ENCODE results near the gene DCDC1. TPM values are rescaled to one million over a fixed set of nuclear protein-coding genes. Genes with fewer than 3 reads are reported as not detected.

The DCDC1 gene
- total RNA-seq, 1 donor from 2014 or later, result not detected

GRCh38 chr11:31248768-31249167, 120.8 kb downstream of the DCDC1 start:
- CTCF ChIA-PET, result no interaction called here
- Mint-ChIP-seq H3K4me3 (no peak overlapping the region), H3K4me1 (no peaks in the 10 kb centered on the region), H3K9me3 (no peaks in the 10 kb centered on the region), H3K27me3 (peaks cover 6% of the 10 kb centered on the region), H3K36me3 (ENCODE audit: low read depth) (no peaks in the 10 kb centered on the region), H3K27ac (no peak overlapping the region)
- intact Hi-C loops (cut with micrococcal nuclease), result loop anchor here (10.0 kb wide), 1 partner anchor 626 kb away; no protein-coding TSS in a partner anchor
- POLR2A ChIA-PET, result no interaction called here
- TF ChIP-seq CTCF (IDR thresholded peaks at IDR 0.05), result no peak
- ATAC-seq (ENCODE audit: low read depth), result no peak
- no peak for DNase-seq

GRCh38 chr11:31247321-31247720, 122.2 kb downstream of the DCDC1 start:
- TF ChIP-seq CTCF (IDR thresholded peaks at IDR 0.05), result no peak
- Mint-ChIP-seq H3K27ac (no peak overlapping the region), H3K4me1 (no peaks in the 10 kb centered on the region), H3K36me3 (ENCODE audit: low read depth) (no peaks in the 10 kb centered on the region), H3K9me3 (no peaks in the 10 kb centered on the region), H3K27me3 (peaks cover 6% of the 10 kb centered on the region), H3K4me3 (no peak overlapping the region)
- intact Hi-C loops (cut with micrococcal nuclease), result loop anchor here (10.0 kb wide), 1 partner anchor 627 kb away; no protein-coding TSS in a partner anchor
- DNase-seq (no peak), ATAC-seq (ENCODE audit: low read depth) (no peak)
- POLR2A ChIA-PET, result no interaction called here
- CTCF ChIA-PET, result no interaction called here

- intact Hi-C loops (cut with micrococcal nuclease), result loop anchor here (10.0 kb wide), 1 partner anchor 628 kb away; no protein-coding TSS in a partner anchor
- DNase-seq (no peak), ATAC-seq (ENCODE audit: low read depth) (no peak)
- H3K27ac Mint-ChIP-seq, result no peak overlapping the region
- no peak for TF ChIP-seq CTCF (IDR thresholded peaks at IDR 0.05)
- ChIA-PET CTCF (no interaction called here), POLR2A (no interaction called here)
- peaks cover 6% of the 10 kb centered on the region for H3K27me3 Mint-ChIP-seq
- H3K4me1 Mint-ChIP-seq, result no peaks in the 10 kb centered on the region
- H3K36me3 Mint-ChIP-seq (ENCODE audit: low read depth), result no peaks in the 10 kb centered on the region
- H3K4me3 Mint-ChIP-seq, result no peak overlapping the region
- no peaks in the 10 kb centered on the region for H3K9me3 Mint-ChIP-seq
These were observed 122.9 kb downstream of the DCDC1 start for GRCh38 chr11:31246451-31247165.

GRCh38 chr11:31243706-31244105, 125.8 kb downstream of the DCDC1 start:
- H3K9me3 Mint-ChIP-seq, result no peaks in the 10 kb centered on the region
- intact Hi-C loops (cut with micrococcal nuclease), result loop anchor here (10.0 kb wide), 1 partner anchor 631 kb away; no protein-coding TSS in a partner anchor
- ChIA-PET POLR2A (no interaction called here), CTCF (no interaction called here)
- no peak for TF ChIP-seq CTCF (IDR thresholded peaks at IDR 0.05)
- no peak overlapping the region for H3K4me3 Mint-ChIP-seq
- no peak overlapping the region for H3K27ac Mint-ChIP-seq
- ATAC-seq (ENCODE audit: low read depth) (no peak), DNase-seq (no peak)
- H3K27me3 Mint-ChIP-seq, result no peaks in the 10 kb centered on the region
- H3K36me3 Mint-ChIP-seq (ENCODE audit: low read depth), result no peaks in the 10 kb centered on the region
- no peaks in the 10 kb centered on the region for H3K4me1 Mint-ChIP-seq

DNA sequence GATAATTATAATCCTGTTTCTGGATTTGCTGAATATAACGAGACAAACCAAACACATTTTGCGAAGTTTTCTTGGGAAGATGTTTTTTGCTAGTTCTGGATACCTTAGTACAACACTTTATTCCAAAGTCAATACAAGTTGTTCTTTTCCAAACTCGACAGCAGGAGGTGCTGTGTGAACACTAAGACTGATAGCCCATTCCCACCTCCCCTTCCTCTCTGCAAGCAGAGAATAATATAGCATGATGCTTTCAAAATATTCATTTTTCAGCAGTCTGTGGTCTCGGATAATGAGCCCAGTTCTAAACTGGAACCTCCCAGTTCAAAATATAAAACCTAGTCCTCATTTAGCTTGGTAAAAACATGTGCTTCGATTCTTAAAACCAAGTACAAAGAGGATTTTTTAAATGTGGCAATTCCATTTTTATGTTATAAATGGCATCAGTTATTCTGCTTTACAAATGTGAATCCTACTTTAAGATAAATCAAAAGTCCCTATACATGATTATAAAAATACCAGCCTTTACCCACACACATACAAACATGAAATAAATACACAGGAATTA, 129.1 kb downstream of the DCDC1 start:
- Mint-ChIP-seq H3K4me3 (no peak overlapping the region), H3K27me3 (no peaks in the 10 kb centered on the region), H3K4me1 (no peaks in the 10 kb centered on the region), H3K36me3 (ENCODE audit: low read depth) (no peaks in the 10 kb centered on the region), H3K9me3 (no peaks in the 10 kb centered on the region), H3K27ac (no peak overlapping the region)
- ChIA-PET CTCF (interaction anchor here (1.0 to 1.5 kb wide), 3 partner anchors 58 to 935 kb away, joined by 3 to 12 read pairs (median 4); no protein-coding TSS in a partner anchor), POLR2A (no interaction called here)
- DNase-seq, result no peak
- intact Hi-C loops (cut with micrococcal nuclease), result loop anchor here (1.0 to 10.0 kb wide), 2 partner anchors 634 to 936 kb away; no protein-coding TSS in a partner anchor
- no peak for TF ChIP-seq CTCF (IDR thresholded peaks at IDR 0.05)
- ATAC-seq (ENCODE audit: low read depth), result no peak

Measured in activated B cell treated with CpG ODN at 0.5 μM for 24 hours (primary cell).